Cortex of kidney (tissue), 1 donor: ENCODE results near the gene GPR176.

Experiments used
- DNase-seq: peaks from one replicate; lab custom pipeline; 2025; lab: John Stamatoyannopoulos, UW

GPR176 gene

GRCh38 chr15:39889601-39890000, 30.5 kb downstream of the GPR176 start:
- no peak for DNase-seq

- no peak for DNase-seq
Observed at GRCh38 chr15:39888809-39889208, 31.3 kb downstream of the GPR176 start.

DNA sequence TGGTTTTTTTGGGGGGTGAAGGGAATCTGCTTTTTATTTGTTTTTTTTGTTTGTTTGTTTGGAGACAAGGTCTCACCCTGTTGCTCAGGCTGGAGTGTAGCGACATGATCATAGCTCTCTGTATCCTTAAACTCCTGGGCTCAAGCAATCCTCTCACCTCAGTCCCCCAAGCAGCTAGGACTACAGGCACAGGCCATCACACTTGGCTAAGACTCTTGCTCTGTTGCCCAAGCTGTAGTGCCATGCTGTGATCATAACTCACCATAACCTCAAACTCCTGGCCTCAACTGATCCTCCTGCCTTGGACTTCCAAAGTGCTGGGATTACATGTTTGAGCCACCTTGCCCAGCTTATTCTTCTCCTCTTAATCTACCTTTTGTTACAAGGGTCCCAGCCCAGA, 31.8 kb downstream of the GPR176 start:
- no peak for DNase-seq

DNA sequence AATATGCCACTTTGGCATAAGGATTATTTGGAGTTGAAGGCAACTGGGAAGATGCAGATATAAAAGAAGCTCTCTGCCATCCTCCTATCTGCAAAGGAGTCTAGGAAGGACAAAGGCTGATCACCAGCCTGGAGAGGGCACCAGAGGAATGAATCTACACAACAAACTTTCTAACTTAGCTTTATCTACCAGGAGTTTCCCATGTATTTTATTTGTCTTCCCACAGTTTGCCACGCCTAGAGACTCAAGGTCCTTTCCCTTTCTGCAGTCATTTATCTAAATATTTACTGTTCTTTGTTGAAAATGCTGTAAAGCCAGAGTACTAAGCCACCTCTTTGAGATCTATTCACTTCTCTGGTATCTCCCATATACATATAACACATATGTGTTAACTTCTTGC, 32.2 kb downstream of the GPR176 start:
- DNase-seq = no peak

DNA sequence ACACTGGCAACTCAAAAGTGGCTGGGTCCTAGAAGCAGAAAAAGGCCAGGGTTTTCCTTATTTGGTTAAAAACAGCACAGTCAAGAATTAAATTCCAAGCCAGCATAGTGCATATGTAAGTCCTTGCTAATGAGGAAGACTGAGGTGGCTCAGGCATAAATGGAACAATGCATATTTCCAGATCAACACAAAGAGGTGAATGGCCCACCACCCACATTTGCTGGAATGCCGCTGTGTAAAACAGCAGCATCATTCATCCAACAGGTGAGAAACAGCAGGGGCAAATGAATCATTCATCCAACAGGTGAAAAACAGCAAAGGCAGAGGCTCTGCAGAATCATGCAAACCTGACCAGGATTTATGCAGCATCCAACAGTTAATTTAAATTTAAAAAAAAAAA, 32.9 kb downstream of the GPR176 start:
- no peak for DNase-seq

DNA sequence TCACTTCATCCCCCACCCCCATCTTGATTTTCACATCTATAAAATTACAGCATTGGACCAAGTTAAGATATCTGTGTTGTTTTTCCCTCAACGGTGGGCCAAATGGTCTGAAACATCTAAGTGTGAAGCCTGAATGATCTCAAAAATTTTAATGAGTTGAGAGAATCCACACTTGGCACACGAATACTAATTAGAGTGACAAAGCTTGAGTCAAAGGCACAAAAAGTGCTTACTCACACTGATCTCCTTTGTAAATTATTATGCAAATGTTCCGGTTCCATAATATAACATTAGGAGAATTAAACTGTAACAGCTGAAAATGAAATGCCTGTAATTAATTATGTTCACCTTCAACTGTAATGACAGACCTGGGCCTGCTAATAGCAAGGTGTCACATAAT, 33.6 kb downstream of the GPR176 start:
- DNase-seq = no peak

DNA sequence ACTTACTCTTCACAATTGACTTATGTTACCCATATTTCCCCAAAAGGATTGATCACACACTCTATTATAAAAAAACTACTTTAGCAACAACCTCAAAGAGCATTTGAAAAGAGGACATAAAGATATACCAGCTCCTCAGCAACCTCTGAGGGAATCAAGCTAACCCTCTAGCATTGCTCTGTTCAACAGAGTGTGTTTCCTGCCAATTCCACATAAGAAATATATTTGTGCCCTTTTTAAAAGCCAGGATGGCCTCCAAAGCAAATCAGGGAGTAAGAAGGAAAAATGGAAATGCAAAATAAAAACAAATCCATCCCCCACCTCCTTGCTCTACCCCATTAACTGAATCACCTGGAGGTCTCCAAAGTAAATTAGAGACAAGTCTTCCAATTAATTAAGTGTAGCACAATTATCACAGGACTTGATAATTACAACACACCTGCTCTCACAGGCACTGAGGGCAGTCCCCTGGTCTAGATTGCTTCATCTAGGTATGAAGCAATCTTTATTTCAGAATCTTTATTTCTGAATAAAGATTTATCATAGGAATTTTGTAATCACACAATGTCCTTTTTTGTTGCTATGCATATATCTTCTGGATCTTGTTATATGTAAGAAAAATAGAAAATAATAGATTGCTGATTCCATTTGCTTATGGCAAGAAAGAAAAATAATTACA, 34.8 kb downstream of the GPR176 start:
- no peak for DNase-seq

- DNase-seq = no peak
Observed at GRCh38 chr15:39884351-39884750, 35.7 kb downstream of the GPR176 start.

- DNase-seq = no peak
Observed at GRCh38 chr15:39882602-39883001, 37.5 kb downstream of the GPR176 start.

DNA sequence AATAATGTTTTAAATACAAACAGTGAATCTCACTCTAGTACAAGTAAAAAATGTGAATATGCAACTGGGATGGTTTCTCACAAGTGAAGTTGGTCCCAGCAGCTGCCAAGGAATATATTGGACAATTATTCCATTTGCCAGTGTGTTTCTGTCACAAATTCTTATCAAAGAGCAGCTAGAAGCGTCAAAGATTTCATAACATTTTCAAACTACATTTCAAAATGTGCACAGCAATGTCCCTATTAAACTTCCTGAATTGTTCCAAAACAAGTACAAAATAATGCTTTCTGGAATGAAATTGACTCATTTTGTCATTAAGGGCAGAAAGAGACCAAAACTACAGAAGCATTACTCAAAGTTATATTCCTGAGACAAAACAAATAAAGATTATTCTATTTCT, 38.3 kb downstream of the GPR176 start:
- DNase-seq = no peak

DNA sequence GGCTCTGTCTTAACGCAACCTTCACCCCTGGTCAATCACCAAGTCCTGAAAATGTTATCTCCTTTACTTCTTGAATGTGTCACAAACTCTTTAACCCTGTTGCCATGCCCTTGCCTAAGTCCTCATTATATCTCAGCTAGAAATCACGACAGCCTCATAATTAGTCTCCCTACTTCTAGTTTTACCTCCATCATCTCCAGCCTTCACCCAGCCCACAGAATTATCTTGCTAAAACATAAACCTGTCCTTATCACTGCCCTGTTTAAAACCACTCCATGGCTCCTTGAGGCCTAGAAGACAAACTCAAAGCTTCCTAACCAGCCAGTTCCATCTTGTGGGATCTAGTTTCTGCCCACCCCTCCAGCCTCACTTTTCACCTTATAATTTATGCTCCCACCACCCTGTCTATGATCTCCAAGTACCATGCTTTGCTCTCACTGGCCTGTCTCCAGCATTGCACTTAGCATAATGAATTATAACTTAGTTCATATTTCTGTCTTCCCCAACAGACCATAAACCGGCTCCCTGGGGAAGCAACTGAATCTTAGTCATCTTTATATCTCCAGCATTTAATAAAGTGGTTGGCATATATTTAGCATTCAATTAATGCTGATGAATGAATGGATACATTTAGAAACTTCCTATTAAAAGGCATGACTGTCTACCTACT, 39.2 kb downstream of the GPR176 start:
- DNase-seq = no peak

GRCh38 chr15:39878406-39878785, 41.7 kb downstream of the GPR176 start:
- DNase-seq = no peak

- DNase-seq = no peak
Observed at GRCh38 chr15:39874890-39875549, 45.0 kb downstream of the GPR176 start.

DNA sequence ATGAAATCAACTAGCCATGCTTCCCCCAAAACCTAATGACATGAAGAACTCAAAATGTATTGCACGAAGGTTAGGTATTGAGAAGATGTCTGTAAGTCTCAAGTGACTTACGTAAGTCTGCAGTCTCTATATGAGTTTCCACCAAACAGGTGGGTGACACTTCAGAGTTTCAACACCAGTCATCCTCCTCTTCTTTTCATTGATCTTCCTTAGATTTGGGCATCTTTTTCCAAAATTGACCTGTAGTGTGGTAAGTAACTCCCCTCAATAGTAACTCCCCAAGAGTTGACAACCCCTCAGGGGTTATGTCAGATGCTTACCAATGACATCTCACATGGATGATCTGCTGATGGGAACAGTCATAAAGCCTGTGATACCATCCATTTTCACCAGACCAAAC, 46.1 kb downstream of the GPR176 start:
- DNase-seq = no peak

- no peak for DNase-seq
Observed at GRCh38 chr15:39870537-39870936, 49.5 kb downstream of the GPR176 start.

DNA sequence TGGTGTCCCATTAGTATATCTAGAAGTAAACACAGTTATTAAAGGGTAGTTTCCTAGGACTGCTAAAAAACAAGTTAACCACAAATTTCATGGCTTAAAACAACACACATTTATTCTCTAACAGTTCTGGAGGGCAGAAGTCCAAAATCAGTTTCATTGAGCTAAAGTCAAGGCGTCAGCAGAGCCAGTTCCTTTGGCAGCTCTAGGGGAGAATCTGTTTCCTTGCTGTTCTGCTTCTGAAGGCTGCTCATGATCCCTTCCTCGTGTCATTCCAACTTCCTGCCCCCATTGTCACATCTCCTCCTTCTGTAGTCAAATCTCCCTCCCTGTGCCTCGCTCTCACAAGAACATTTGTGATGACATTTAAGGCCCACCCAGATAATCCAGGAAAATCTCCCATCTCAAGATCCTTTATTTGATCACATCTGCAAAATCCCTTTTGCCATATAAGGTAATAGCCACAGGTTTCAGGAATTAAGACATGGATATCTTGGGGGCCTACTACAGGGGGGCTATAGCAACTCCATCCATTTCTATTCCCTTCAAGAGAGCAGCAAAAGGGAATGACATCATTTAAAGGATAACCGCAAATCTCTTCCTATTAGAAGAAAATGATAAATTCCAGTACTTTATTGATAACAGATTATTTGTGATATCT, 50.1 kb downstream of the GPR176 start:
- no peak for DNase-seq

DNA sequence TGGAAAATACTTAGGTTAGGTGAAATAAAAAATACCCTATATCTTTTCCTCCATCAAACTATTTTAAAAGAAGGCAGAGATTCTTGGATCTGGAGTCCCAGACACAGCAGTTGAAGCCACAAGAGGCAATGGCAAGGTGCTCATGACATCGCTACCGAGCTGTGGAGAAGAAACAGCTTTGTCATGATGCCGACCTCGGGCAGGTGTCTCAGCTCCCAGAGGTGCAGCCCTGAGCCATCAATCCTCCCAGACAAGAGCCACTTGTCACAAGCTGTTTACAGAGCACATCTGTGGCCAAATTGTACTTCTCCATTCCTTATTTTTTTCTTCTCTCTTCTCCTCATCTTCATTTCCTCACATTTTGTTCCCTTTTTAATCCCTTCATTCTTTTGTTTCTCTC, 50.8 kb downstream of the GPR176 start:
- DNase-seq = no peak

- DNase-seq = no peak
Observed at GRCh38 chr15:39868396-39868795, 51.7 kb downstream of the GPR176 start.

- no peak for DNase-seq
Observed at GRCh38 chr15:39864116-39864515, 56.0 kb downstream of the GPR176 start.

DNA sequence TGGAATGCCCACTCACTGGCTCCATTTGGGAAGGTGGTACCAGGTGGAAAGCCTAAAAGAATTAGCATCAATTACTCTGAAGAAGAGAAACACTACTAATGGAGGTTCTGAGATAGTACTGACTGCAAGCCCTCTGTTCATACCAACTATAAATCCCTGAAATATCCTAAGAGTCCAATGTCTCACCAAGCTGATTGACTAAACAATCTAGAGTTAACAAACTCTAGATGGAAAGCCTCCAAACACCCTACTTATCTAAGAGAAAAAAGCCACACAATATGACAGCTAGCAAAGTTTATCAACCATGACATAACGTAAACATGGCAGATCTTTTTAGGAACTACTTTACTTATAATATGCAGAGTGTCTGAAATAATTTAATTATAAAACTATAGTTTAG, 59.2 kb downstream of the GPR176 start:
- DNase-seq = no peak

DNA sequence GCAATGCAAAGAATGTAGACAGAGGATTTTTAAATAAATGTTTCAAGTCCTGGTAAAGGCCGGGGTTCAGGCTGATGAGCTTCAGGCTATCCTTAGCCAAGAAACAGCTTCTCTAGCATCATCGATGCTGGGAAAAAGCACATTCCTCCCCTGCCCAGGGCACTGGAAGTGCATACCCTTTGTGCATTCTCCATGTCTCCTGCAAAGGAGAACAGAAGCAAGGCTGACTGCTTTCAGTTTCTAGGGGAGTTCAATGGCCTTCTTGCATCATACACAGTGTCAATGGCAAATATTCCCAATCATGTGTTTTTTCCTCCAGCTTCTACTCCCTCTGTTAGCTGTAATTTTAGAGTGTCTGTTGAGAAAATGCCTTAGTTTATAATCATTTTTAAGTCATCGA, 59.9 kb downstream of the GPR176 start:
- no peak for DNase-seq

- no peak for DNase-seq
Observed at GRCh38 chr15:39859636-39860035, 60.4 kb downstream of the GPR176 start.

DNA sequence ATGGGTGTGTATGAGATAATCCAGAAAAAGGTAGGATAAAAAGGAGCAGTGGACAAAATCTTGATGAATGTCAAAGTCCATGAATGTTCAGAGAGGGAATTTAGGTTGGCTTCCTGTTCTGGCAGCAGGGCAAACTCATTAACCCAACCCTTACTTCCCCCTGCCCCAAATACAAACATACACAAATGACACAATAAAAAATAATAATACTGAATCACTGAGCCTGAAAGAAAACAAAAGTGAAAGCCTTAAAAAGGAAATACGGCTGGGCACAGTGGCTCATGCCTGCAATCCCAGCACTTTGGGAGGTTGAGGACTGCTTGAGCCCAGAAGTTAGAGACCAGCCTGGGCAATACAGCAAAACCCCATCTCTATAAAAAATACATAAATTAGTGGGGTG, 62.9 kb downstream of the GPR176 start:
- no peak for DNase-seq
